HG03342 (cell line): Measurements from ENCODE around the gene VMP1.
"Not testable (repeated sequence)": the region's sequence is repeated elsewhere in the genome, so short reads cannot be mapped to it uniquely, and the experiment has no call there.

Experiments used
- ATAC-seq: cut with Tn5 transposase; IDR thresholded peaks from one replicate; pipeline ENCODE4 v1.9.1; 2021; ENCODE audit warnings: mild to moderate bottlenecking, moderate library complexity; ENCODE audit not compliant: unreplicated experiment

The VMP1 gene

GRCh38 chr17:59856859-59857794, 149.7 kb downstream of the VMP1 start:
- no peak for ATAC-seq

- no peak for ATAC-seq
Measured at GRCh38 chr17:59858167-59858816, 150.8 kb downstream of the VMP1 start.

GRCh38 chr17:59858932-59859331, 151.5 kb downstream of the VMP1 start:
- ATAC-seq = no peak

- ATAC-seq = no peak
Measured at GRCh38 chr17:59859444-59860025, 152.1 kb downstream of the VMP1 start.

GRCh38 chr17:59863616-59864015, 156.2 kb downstream of the VMP1 start:
- no peak for ATAC-seq

- no peak for ATAC-seq
Measured at GRCh38 chr17:59869941-59870218, 162.4 kb downstream of the VMP1 start.

- no peak for ATAC-seq
Measured at GRCh38 chr17:59870482-59870881, 163.0 kb downstream of the VMP1 start.

- ATAC-seq = no peak
Measured at GRCh38 chr17:59872351-59872750, 164.9 kb downstream of the VMP1 start.

- ATAC-seq = not testable (repeated sequence)
Measured at GRCh38 chr17:59873414-59873813, 166.0 kb downstream of the VMP1 start.

- no peak for ATAC-seq
Measured at GRCh38 chr17:59874376-59874775, 166.9 kb downstream of the VMP1 start.

- no peak for ATAC-seq
Measured at GRCh38 chr17:59876107-59876506, 168.7 kb downstream of the VMP1 start.

GRCh38 chr17:59877965-59878364, 170.5 kb downstream of the VMP1 start:
- ATAC-seq = no peak

GRCh38 chr17:59878624-59879023, 171.2 kb downstream of the VMP1 start:
- ATAC-seq = no peak

GRCh38 chr17:59884861-59885260, 177.4 kb downstream of the VMP1 start:
- no peak for ATAC-seq

- ATAC-seq = no peak
Measured at GRCh38 chr17:59888145-59888750, 180.8 kb downstream of the VMP1 start.

- ATAC-seq = no peak
Measured at GRCh38 chr17:59890720-59891119, 183.3 kb downstream of the VMP1 start.
